Vagina (tissue), 2 donors: Measurements from ENCODE around the gene CTDSP2. TPM values are rescaled to one million over a fixed set of nuclear protein-coding genes. Genes with fewer than 3 reads are reported as not detected.

Source experiments
- DNase-seq, 2 donors: peaks; one replicate each; pipeline ENCODE4 v3.0.0-alpha.2; 2017; ENCODE audit errors: extremely low spot score in 2 of 2
- H3K27ac ChIP-seq: fragments of 200-600 bp; sonication (generic); one replicate; pipeline ENCODE4 v1.5.1; 2019
- H3K27me3 ChIP-seq: fragments of 200-600 bp; sonication (generic); one replicate; pipeline ENCODE4 v1.5.1; 2019
- H3K36me3 ChIP-seq, 2 donors: fragments of 200-600 bp; sonication (generic); one replicate each; pipeline ENCODE4 v1.5.1; 2017 to 2019
- H3K4me1 ChIP-seq: fragments of 200-600 bp; sonication (generic); one replicate; pipeline ENCODE4 v1.5.1; 2019
- H3K4me3 ChIP-seq, 2 donors: fragments of 200-600 bp; sonication (generic); 1 replicate in 1 of 2; 2 replicates in 1 of 2; pipeline ENCODE4 v1.5.1; 2016 to 2019
- H3K9me3 ChIP-seq: fragments of 200-600 bp; sonication (generic); one replicate; pipeline ENCODE4 v1.5.1; 2019
- POLR2A ChIP-seq, 2 donors: fragments of 450-650 bp; IDR thresholded peaks; one replicate each; pipeline ENCODE4 v1.6.1; 2017; ENCODE audit warnings: antibody characterized with exemption in 2 of 2, mild to moderate bottlenecking in 2 of 2, moderate library complexity in 2 of 2
- POLR2AphosphoS5 ChIP-seq, 2 donors: sonication (generic); formaldehyde crosslinking; IDR thresholded peaks; one replicate each; pipeline ENCODE4 v1.9.0; 2017; ENCODE audit warnings: antibody characterized with exemption in 2 of 2, mild to moderate bottlenecking in 2 of 2, low read depth in 1 of 2; ENCODE audit not compliant: insufficient read depth in 1 of 2
- intact Hi-C: fragments of 100-400 bp; cut with DNase I; formaldehyde crosslinking; loops from one replicate; pipeline ENCODE4 v1.15.1; 2023
- total RNA-seq: library from RNA; depleted of rRNA; stranded (reverse); fragments of >200 nt; gene quantifications from one replicate; pipeline ENCODE4 v1.2.3, GENCODE V29; 2016
- TF ChIP-seq, protein P1 (sequence below), 3 experiments: fragments of 450-650 bp in 2 of 3; fragments of 200-600 bp in 1 of 3; sonication (generic) in 1 of 3; IDR thresholded peaks; one replicate each; pipeline ENCODE4 v1.5.1; 2017 to 2019; ENCODE audit warnings: antibody characterized with exemption in 3 of 3, mild to moderate bottlenecking in 2 of 3, moderate library complexity in 2 of 3

Gene CTDSP2
- total RNA-seq, 1 donor from 2014 or later, result 108 TPM

DNA sequence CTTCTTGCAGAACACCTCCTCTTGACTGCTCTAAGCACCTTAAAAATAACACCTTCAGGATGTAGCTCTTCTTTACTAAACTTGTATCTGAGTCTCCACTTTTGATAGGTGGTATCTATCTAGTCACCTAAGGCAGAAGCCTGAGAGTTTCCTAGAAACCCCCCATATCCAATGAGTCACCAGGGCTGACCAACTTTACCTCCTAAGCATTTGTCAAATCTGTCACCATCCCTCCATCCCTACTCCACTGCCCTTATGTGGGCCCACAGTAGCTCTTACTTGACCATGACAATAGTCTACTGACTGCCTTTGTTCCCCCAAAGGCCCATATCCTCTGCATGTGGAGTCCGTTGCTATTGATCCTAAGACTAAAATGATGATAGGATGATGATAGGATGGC lies 43.9 kb downstream of the CTDSP2 start:
- intact Hi-C loops, result no loop called here
- Histone ChIP-seq H3K9me3 (no peaks in the 10 kb centered on the region), H3K27me3 (no peaks in the 10 kb centered on the region), H3K4me3 (no peak overlapping the region), H3K4me1 (peaks cover 7% of the 10 kb centered on the region), H3K27ac (peak overlapping the region; percentile 27), H3K36me3 (peaks cover 0 to 32% of the 10 kb centered on the region in 2 donors)
- no peak for DNase-seq
- TF ChIP-seq, protein P1, sequence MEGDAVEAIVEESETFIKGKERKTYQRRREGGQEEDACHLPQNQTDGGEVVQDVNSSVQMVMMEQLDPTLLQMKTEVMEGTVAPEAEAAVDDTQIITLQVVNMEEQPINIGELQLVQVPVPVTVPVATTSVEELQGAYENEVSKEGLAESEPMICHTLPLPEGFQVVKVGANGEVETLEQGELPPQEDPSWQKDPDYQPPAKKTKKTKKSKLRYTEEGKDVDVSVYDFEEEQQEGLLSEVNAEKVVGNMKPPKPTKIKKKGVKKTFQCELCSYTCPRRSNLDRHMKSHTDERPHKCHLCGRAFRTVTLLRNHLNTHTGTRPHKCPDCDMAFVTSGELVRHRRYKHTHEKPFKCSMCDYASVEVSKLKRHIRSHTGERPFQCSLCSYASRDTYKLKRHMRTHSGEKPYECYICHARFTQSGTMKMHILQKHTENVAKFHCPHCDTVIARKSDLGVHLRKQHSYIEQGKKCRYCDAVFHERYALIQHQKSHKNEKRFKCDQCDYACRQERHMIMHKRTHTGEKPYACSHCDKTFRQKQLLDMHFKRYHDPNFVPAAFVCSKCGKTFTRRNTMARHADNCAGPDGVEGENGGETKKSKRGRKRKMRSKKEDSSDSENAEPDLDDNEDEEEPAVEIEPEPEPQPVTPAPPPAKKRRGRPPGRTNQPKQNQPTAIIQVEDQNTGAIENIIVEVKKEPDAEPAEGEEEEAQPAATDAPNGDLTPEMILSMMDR (IDR thresholded peaks at IDR 0.05), result no peak
- TF ChIP-seq POLR2AphosphoS5 (IDR thresholded peaks at IDR 0.05; ENCODE audit: insufficient read depth in 1 of 2, low read depth in 1 of 2), result no peak
- TF ChIP-seq POLR2A (IDR thresholded peaks at IDR 0.05), result no peak

DNA sequence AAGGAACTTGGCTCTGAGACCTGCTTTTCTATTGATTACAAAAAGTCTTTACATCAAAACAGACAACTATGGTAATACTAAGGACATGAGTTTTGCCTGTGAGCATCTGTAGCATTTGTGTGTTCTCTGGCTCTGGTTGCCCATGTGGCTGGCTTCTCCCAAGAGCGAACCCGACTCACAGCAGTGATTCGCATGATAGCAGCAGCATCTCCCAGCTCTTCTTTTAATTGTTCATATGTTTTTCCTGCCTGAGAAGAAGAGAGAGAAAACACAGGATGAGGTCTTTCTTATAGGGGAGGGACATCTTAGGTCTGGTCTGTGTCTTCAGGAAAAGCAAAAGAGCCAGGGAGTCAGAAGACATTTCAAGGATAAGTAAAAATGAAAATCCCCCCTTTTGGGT lies 45.6 kb downstream of the CTDSP2 start:
- TF ChIP-seq, protein P1 (IDR thresholded peaks at IDR 0.05), result no peak
- no peak for TF ChIP-seq POLR2A (IDR thresholded peaks at IDR 0.05)
- no peak for TF ChIP-seq POLR2AphosphoS5 (IDR thresholded peaks at IDR 0.05; ENCODE audit: insufficient read depth in 1 of 2, low read depth in 1 of 2)
- H3K27ac ChIP-seq, result no peak overlapping the region
- intact Hi-C loops, result no loop called here
- no peaks in the 10 kb centered on the region for H3K27me3 ChIP-seq
- DNase-seq, result no peak
- peaks cover 0 to 42% of the 10 kb centered on the region in 2 donors for H3K36me3 ChIP-seq
- H3K4me3 ChIP-seq, result no peak overlapping the region
- peaks cover 7% of the 10 kb centered on the region for H3K4me1 ChIP-seq
- no peaks in the 10 kb centered on the region for H3K9me3 ChIP-seq

DNA sequence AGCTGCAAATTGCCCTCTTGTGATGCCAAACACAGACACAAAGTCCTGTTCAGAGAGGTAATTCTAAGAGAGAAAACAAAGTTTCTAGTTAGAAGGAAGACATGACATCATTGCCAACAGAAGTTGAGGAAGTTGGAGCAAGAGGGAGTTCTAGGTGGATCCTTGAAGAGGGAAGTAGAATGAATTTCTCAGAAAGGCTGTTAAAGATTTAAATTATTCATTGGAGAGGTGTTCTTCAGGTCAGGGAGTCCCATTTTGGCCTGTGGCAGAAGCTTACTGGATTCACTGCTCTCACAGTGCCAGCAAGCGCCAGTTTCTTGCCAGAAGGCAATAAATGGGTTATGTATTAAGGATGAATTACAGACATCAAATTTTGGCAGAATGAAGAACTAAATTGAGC lies 48.6 kb downstream of the CTDSP2 start:
- no peak overlapping the region for H3K4me3 ChIP-seq
- intact Hi-C loops, result no loop called here
- H3K27me3 ChIP-seq, result no peaks in the 10 kb centered on the region
- H3K27ac ChIP-seq, result no peak overlapping the region
- H3K9me3 ChIP-seq, result no peaks in the 10 kb centered on the region
- no peaks in the 10 kb centered on the region for H3K4me1 ChIP-seq
- DNase-seq, result no peak
- TF ChIP-seq, protein P1 (IDR thresholded peaks at IDR 0.05), result no peak
- TF ChIP-seq POLR2A (IDR thresholded peaks at IDR 0.05) (no peak), POLR2AphosphoS5 (IDR thresholded peaks at IDR 0.05; ENCODE audit: insufficient read depth in 1 of 2, low read depth in 1 of 2) (no peak)
- peaks cover 0 to 53% of the 10 kb centered on the region in 2 donors for H3K36me3 ChIP-seq

DNA sequence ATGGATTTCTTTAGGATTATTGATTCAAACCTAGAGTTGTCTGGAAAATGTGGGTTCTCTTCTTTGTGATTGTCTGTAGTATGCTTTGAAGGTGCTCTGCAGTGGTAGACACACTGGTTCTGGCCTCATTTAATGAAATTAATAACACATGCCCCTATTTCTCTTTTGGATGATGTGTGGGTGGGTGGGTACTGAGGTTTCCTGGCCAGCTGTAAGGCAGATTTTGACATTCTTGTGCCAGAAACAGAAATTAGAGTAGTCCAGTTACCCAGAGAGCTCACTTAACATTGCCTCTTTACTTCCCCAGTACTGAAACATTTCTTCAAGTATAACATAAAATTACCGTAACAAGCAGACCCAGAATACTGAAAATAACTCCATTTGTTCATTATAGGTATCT lies 49.5 kb downstream of the CTDSP2 start:
- TF ChIP-seq, protein P1 (IDR thresholded peaks at IDR 0.05), result no peak
- TF ChIP-seq POLR2A (IDR thresholded peaks at IDR 0.05) (no peak), POLR2AphosphoS5 (IDR thresholded peaks at IDR 0.05; ENCODE audit: insufficient read depth in 1 of 2, low read depth in 1 of 2) (no peak)
- no peaks in the 10 kb centered on the region for H3K9me3 ChIP-seq
- H3K4me1 ChIP-seq, result no peaks in the 10 kb centered on the region
- H3K27ac ChIP-seq, result no peak overlapping the region
- H3K4me3 ChIP-seq, result no peak overlapping the region
- H3K36me3 ChIP-seq, result peaks cover 0 to 56% of the 10 kb centered on the region in 2 donors
- intact Hi-C loops, result no loop called here
- no peaks in the 10 kb centered on the region for H3K27me3 ChIP-seq
- no peak for DNase-seq

DNA sequence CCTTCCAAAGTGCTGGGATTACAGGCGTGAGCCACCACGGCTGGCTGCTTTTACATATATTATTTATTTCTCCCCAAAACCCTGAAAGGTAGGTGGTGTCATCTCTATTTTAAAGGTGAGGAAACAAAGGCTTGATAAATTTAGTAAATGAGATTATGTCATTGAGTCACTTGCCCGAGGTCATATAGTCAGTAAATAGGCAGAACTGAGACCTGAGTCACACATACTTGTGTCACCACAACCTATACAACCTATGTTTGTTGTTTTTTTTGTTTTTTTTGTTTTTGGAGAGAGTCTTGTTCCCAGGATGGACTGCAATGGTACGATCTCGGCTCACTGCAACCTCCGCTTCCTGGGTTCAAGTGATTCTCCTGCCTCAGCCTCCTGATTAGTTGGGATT lies 51.2 kb downstream of the CTDSP2 start:
- Histone ChIP-seq H3K9me3 (no peaks in the 10 kb centered on the region), H3K36me3 (peaks cover 0 to 48% of the 10 kb centered on the region in 2 donors), H3K27me3 (no peaks in the 10 kb centered on the region), H3K4me3 (no peak overlapping the region), H3K27ac (no peak overlapping the region), H3K4me1 (no peaks in the 10 kb centered on the region)
- intact Hi-C loops, result no loop called here
- DNase-seq, result no peak
- no peak for TF ChIP-seq POLR2A (IDR thresholded peaks at IDR 0.05)
- TF ChIP-seq, protein P1 (IDR thresholded peaks at IDR 0.05), result no peak
